ENCODE measurements around the gene GXYLT2. TPM values are rescaled to one million over a fixed set of nuclear protein-coding genes. Genes with fewer than 3 reads are reported as not detected.
A peak's percentile ranks its signal among the peaks of the same experiment; 100 is the strongest.

The GXYLT2 gene
- total RNA-seq, 1 donor from 2014 or later = 10.1 TPM

- DNase-seq (ENCODE audit: extremely low spot score in 2 of 2) = no peak
- H3K9me3 ChIP-seq = no peaks in the 10 kb centered on the region
- intact Hi-C loops (cut with DNase I) = no loop called here
These were observed 11.5 kb downstream of the GXYLT2 start for GRCh38 chr3:72899349-72899765.

GRCh38 chr3:72900048-72900447 is 12.2 kb downstream of the GXYLT2 start:
- TF ChIP-seq POLR2AphosphoS5 (IDR thresholded peaks at IDR 0.05; ENCODE audit: insufficient read depth in 1 of 2, low read depth in 1 of 2) (no peak), CTCF (IDR thresholded peaks at IDR 0.05) (no peak), POLR2A (IDR thresholded peaks at IDR 0.05) (no peak)
- Histone ChIP-seq H3K4me3 (no peak overlapping the region), H3K27me3 (no peaks in the 10 kb centered on the region), H3K36me3 (no peaks in the 10 kb centered on the region), H3K27ac (no peak overlapping the region), H3K9me3 (no peaks in the 10 kb centered on the region), H3K4me1 (peaks cover 24% of the 10 kb centered on the region)
- intact Hi-C loops (cut with DNase I) = no loop called here
- DNase-seq (ENCODE audit: extremely low spot score in 2 of 2) = no peak

More at GRCh38 chr3:72899349-72899765, 11.5 kb downstream of the GXYLT2 start:
- no peaks in the 10 kb centered on the region for H3K27me3 ChIP-seq
- no peaks in the 10 kb centered on the region for H3K36me3 ChIP-seq
- no peak overlapping the region for H3K4me3 ChIP-seq
- TF ChIP-seq POLR2AphosphoS5 (IDR thresholded peaks at IDR 0.05; ENCODE audit: insufficient read depth in 1 of 2, low read depth in 1 of 2) (no peak), POLR2A (IDR thresholded peaks at IDR 0.05) (no peak), CTCF (IDR thresholded peaks at IDR 0.05) (no peak)
- H3K27ac ChIP-seq = no peak overlapping the region
- H3K4me1 ChIP-seq = peaks cover 24% of the 10 kb centered on the region

GRCh38 chr3:72901840-72902239 is 14.0 kb downstream of the GXYLT2 start:
- H3K4me1 ChIP-seq = peaks cover 25% of the 10 kb centered on the region
- intact Hi-C loops (cut with DNase I) = no loop called here
- no peaks in the 10 kb centered on the region for H3K27me3 ChIP-seq
- no peaks in the 10 kb centered on the region for H3K36me3 ChIP-seq
- H3K4me3 ChIP-seq = no peak overlapping the region
- H3K27ac ChIP-seq = no peak overlapping the region
- TF ChIP-seq CTCF (IDR thresholded peaks at IDR 0.05) (no peak), POLR2A (IDR thresholded peaks at IDR 0.05) (no peak), POLR2AphosphoS5 (IDR thresholded peaks at IDR 0.05; ENCODE audit: insufficient read depth in 1 of 2, low read depth in 1 of 2) (no peak)
- H3K9me3 ChIP-seq = no peaks in the 10 kb centered on the region
- DNase-seq (ENCODE audit: extremely low spot score in 2 of 2) = no peak

GRCh38 chr3:72903004-72903403 is 15.2 kb downstream of the GXYLT2 start:
- DNase-seq (ENCODE audit: extremely low spot score in 2 of 2) = no peak
- TF ChIP-seq POLR2A (IDR thresholded peaks at IDR 0.05) (no peak), POLR2AphosphoS5 (IDR thresholded peaks at IDR 0.05; ENCODE audit: insufficient read depth in 1 of 2, low read depth in 1 of 2) (peak; percentile 27 to 88), CTCF (IDR thresholded peaks at IDR 0.05) (no peak)
- intact Hi-C loops (cut with DNase I) = no loop called here
- H3K4me1 ChIP-seq = peaks cover 27% of the 10 kb centered on the region
- no peaks in the 10 kb centered on the region for H3K27me3 ChIP-seq
- H3K27ac ChIP-seq = peak overlapping the region; percentile 55
- no peaks in the 10 kb centered on the region for H3K36me3 ChIP-seq
- no peaks in the 10 kb centered on the region for H3K9me3 ChIP-seq
- no peak overlapping the region for H3K4me3 ChIP-seq

GRCh38 chr3:72904163-72904562 is 16.3 kb downstream of the GXYLT2 start:
- no peak for DNase-seq (ENCODE audit: extremely low spot score in 2 of 2)
- TF ChIP-seq CTCF (IDR thresholded peaks at IDR 0.05) (no peak), POLR2A (IDR thresholded peaks at IDR 0.05) (no peak), POLR2AphosphoS5 (IDR thresholded peaks at IDR 0.05; ENCODE audit: insufficient read depth in 1 of 2, low read depth in 1 of 2) (no peak)
- no peak overlapping the region for H3K4me3 ChIP-seq
- H3K27me3 ChIP-seq = no peaks in the 10 kb centered on the region
- intact Hi-C loops (cut with DNase I) = no loop called here
- H3K9me3 ChIP-seq = no peaks in the 10 kb centered on the region
- H3K36me3 ChIP-seq = no peaks in the 10 kb centered on the region
- no peak overlapping the region for H3K27ac ChIP-seq
- peaks cover 31% of the 10 kb centered on the region for H3K4me1 ChIP-seq
